Omental fat pad (tissue), 4 donors: Measurements from ENCODE around the gene HSPG2. TPM values are rescaled to one million over a fixed set of nuclear protein-coding genes. Genes with fewer than 3 reads are reported as not detected.
"Not testable (repeated sequence)": the region's sequence is repeated elsewhere in the genome, so short reads cannot be mapped to it uniquely, and the experiment has no call there.

ENCODE experiments used
- ATAC-seq: fragments of 150-250 bp; one replicate; pipeline ENCODE4 v1.9.1; 2016; ENCODE audit warnings: mild to moderate bottlenecking, moderate library complexity; ENCODE audit not compliant: low FRiP score
- DNase-seq: peaks from one replicate; pipeline ENCODE4 v3.0.0-alpha.2; 2019; ENCODE audit warnings: low spot score
- CTCF ChIP-seq, 3 donors: fragments of 450-650 bp; IDR thresholded peaks; one replicate each; pipeline ENCODE4 v1.5.1; 2016 to 2017; ENCODE audit warnings: antibody characterized with exemption in 3 of 3, mild to moderate bottlenecking in 3 of 3, moderate library complexity in 2 of 3
- total RNA-seq, 4 donors: library from RNA; depleted of rRNA; stranded (reverse); fragments of >200 nt; gene quantifications; one replicate each; pipeline ENCODE4 v1.1.0, GENCODE V29; 2016

HSPG2 gene
- 100 to 1,000 TPM in 3 of 4 donors, 10 to 100 TPM in 1; 66.0 to 496 (median 198) TPM for total RNA-seq

GRCh38 chr1:21937034-21937371 is at the start of gene HSPG2:
Gene HSPG2 (minus strand): TSS chr1:21937310. CDS start chr1:21937217, 93 bp downstream.
- no peak for DNase-seq
- TF ChIP-seq CTCF (IDR thresholded peaks at IDR 0.05): no peak
- no peak for ATAC-seq

- ATAC-seq, DNase-seq: not testable (repeated sequence)
Measured at GRCh38 chr1:21986386-21986785, 49.3 kb upstream of the HSPG2 start.

DNA sequence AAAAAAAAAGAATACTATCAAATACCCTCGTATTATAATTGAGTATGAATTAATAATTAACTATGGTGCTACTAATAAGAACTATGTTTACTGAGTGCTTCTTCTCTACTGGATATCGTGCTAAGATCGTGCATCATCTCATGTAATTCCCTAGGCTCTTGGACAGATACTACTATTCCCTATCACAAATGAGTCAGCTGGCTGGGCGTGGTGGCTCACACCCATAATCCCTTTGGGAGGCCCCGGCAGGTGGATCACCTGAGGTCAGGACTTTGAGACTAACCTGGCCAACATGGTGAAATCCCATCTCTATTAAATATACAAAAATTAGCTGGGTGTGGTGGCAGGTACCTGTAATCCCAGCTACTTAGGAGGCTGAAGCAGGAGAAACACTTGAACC is 48.8 kb upstream of the HSPG2 start:
- not testable (repeated sequence) for DNase-seq, ATAC-seq

GRCh38 chr1:21983539-21983938 is 46.4 kb upstream of the HSPG2 start:
- ATAC-seq: not testable (repeated sequence)

DNA sequence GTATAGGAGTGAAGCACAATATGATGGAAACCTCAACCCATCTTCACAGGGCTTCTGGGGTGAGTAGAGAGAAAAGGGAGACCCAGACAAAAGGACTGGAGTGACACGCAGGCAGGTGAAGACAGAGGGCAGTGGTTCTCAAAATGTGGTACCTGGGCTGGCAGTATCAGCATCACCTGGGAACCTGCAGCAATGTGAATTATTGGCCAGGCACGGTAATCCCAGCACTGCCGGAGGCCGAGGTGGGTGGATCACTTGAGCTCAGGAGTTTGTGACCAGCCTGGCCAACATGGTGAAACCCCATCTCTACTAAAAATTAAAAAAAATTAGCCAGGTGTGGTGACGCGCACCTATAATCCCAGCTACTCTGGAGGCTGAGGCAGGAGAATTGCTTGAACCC is 45.0 kb upstream of the HSPG2 start:
- not testable (repeated sequence) for ATAC-seq, DNase-seq

More at GRCh38 chr1:21983539-21983938, 46.4 kb upstream of the HSPG2 start:
- not testable (repeated sequence) for DNase-seq

DNA sequence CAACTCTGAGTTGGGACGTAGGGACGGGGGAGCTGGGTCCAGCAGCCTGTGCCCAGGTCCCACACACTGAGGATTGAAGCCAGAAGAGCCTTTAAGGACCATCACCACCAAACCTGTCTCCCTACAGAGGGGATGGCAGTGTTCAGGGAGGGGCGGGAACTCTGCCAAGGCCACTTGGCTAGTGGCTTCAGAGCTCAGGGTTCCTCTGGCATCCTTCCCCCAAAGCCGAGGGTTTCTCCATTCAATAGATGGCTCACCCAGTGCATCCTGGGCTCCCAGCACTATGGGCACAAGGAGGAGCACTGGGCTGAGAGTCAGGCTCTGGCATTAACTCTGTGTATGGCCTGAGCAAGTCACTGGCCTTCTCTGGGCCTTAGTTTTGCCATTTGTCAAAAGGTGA is 44.1 kb upstream of the HSPG2 start:
- not testable (repeated sequence) for ATAC-seq

GRCh38 chr1:21980515-21981220 is 43.6 kb upstream of the HSPG2 start:
- ATAC-seq: not testable (repeated sequence)

More for the DNA sequence above, 44.1 kb upstream of the HSPG2 start:
- not testable (repeated sequence) for DNase-seq

DNA sequence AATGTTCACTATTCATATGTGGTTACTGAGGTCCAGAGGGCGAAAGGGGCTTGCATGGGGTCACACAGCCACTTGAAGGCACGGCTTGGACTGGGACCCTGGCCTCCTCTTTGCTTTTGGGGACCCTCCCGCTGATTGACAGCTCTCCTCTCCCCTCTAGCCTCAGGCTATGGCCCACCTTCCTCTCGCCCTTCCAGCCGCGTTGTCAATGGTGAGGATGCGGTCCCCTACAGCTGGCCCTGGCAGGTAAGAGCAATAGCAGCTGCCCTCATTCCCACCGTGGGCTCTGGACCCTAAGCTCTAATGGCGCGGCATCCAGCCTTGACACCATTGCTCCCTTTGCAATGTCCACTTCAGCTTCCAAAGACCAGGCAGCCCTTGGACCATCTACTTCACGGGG is 41.1 kb upstream of the HSPG2 start:
- DNase-seq, ATAC-seq: not testable (repeated sequence)

More at GRCh38 chr1:21980515-21981220, 43.6 kb upstream of the HSPG2 start:
- DNase-seq: not testable (repeated sequence)

DNA sequence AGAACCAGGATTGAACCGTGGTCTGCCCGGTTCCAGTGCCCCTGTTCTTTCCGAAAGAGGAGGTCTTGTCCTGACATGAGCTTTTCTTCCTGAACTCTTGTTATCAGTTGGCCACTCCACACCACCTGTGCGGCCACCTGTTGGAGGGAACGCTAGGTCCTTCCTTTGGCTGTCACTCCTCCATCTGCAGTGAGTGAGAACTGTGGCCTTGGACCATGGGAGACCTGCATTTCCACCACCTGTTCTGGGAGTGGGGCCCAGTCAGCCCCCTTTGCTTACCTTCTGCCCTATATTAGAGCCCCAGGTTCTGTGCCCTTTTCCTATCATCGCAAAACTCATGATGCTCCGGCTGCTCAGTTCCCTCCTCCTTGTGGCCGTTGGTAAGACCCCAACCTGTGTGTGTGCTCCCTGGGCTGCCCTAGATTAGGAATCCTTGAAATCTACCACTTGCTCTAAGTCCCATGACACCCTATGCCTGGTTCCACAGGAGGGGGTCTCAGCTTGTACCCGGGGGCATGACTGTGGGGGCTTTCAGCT is 39.7 kb upstream of the HSPG2 start, which contains the start of gene CELA3B:
Gene CELA3B (plus strand): TSS at position 320 of the 537 bp plus-strand sequence. CDS start 18 bp downstream, at position 338.
- not testable (repeated sequence) for ATAC-seq, DNase-seq

DNA sequence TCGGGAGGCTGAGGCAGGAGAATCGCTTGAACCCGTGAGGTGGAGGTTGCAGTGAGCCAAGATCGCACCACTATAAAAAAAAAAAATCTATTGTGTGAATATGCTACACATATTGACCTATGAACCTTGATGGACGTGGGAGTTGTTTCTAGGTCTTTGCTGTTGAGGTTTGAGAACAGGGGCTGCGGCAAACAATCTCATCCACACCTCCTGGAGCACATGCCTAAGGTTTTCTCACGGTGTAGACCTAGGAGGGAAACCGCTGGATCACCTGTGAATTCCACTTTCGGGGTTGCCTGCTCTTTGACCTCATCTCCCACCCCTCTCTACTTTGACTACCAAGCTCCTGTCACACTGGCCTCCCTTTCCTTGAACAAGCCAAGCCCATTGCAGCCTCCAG is 38.2 kb upstream of the HSPG2 start:
- DNase-seq, ATAC-seq: not testable (repeated sequence)

DNA sequence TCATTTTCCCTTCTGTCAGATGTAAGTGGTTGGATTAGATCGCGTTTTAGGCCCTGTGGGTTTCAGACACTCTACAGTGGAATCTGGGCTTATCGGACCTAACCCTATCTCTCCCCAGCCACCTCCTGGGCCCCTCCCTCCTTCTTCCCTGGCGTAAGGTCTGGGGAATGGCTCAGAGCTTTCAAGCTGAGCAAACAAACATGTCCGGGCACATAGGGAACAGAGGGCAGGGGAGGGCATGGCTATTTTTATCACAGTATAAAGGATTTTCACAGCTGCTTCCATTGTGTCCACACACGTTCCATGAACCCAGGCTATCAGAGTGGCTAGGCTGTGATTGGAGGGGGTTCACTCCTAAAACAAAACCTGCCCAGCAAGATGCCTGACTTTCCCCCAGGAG is 37.6 kb upstream of the HSPG2 start:
- not testable (repeated sequence) for DNase-seq, ATAC-seq

- DNase-seq, ATAC-seq: not testable (repeated sequence)
Measured at GRCh38 chr1:21973948-21974347, 36.8 kb upstream of the HSPG2 start.

GRCh38 chr1:21972973-21973441 is 35.9 kb upstream of the HSPG2 start:
- DNase-seq, ATAC-seq: not testable (repeated sequence)

DNA sequence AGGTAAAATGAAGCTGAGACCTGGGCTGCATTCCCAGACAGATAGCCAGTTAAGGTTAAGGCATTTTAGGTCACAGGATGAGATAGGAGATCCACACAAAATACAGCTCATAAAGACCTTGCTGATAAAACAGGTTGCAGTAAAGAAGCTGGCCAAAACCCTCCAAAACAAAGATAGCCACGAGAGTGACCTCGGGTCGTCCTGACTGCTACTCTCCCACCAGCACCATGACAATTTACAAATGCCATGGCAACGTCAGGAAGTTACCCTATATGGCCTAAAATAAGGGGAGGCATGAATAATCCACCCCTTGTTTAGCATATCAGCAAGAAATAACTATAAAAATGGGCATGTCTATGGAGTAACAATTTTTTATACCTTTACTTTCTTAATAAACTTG is 33.4 kb upstream of the HSPG2 start:
- not testable (repeated sequence) for ATAC-seq, DNase-seq

DNA sequence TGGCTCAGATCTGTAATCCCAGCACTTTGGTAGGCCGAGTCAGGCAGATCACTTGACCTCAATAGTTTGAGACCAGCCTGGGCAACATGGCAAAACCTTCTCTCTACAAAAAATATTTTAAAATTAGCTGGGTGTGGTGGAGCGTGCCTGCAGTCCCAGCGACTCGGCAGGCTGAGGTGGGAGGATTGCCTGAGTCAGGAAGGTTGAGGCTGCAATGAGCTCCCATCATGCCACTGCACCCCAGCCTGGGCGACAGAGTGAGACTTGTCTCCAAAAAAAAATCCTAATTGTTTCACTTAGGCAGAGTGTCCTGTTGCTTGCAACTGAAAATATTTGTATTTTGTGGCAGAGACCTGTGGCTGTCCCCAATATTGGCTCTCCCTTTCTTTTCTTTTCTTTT is 32.0 kb upstream of the HSPG2 start:
- ATAC-seq, DNase-seq: not testable (repeated sequence)

DNA sequence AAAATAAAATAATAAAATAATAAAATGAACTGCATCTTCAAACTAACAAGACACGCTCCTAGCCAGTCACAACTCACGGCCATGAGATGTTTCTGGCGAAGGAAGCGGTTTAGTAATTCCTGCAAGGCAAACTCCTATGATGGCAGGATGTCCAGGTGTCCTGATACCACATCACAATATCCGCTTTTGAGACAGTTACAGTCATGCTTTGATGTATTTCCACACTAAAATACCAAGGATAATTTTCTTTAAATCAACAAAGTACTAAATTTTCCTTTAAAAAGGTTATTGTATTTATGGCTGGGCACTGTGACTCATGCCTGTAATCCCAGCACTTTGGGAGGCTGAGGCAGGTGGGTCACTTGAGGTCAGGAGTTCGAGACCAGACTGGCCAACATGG is 30.1 kb upstream of the HSPG2 start:
- DNase-seq, ATAC-seq: not testable (repeated sequence)
